OCI-LY3 (cell line): ENCODE results near the gene ZXDC.

Experiments
- H2AFZ ChIP-seq: fragments of 200-600, 300-600 bp; shearing (Covaris generic); 2 replicates; pipeline ENCODE4 v1.6.0; 2014; ENCODE audit warnings: antibody characterized with exemption, low read depth, low read length
- H3K27ac ChIP-seq: fragments of 200-600, 300-600 bp; sonication (generic); 2 replicates; pipeline ENCODE4 v1.5.1; 2014; ENCODE audit warnings: mild to moderate bottlenecking, low read length, moderate library complexity, mixed read lengths
- H3K27me3 ChIP-seq: fragments of 200-600, 300-600 bp; sonication (generic); 2 replicates; pipeline ENCODE4 v1.6.1; 2014; ENCODE audit warnings: low read depth, low read length, mixed read lengths
- H3K36me3 ChIP-seq: fragments of 200-600, 300-600 bp; sonication (generic); replicated peaks from 2 replicates; pipeline ENCODE3; 2014; ENCODE audit warnings: low read depth, low read length, mixed read lengths
- H3K4me1 ChIP-seq: fragments of 300-600, 200-600 bp; sonication (generic); 2 replicates; pipeline ENCODE4 v1.6.1; 2014; ENCODE audit warnings: low read length, mixed read lengths
- H3K4me2 ChIP-seq: fragments of 200-600, 300-600 bp; sonication (generic); 2 replicates; pipeline ENCODE4 v1.6.1; 2014; ENCODE audit warnings: low read length, mixed read lengths
- H3K4me3 ChIP-seq: fragments of 300-600, 200-600 bp; sonication (generic); 2 replicates; pipeline ENCODE4 v1.5.1; 2014; ENCODE audit warnings: antibody characterized with exemption, mild to moderate bottlenecking, low read length, moderate library complexity
- H3K79me2 ChIP-seq: fragments of 300-600, 200-600 bp; shearing (Covaris generic); 2 replicates; pipeline ENCODE4 v1.6.1; 2014; ENCODE audit warnings: mild to moderate bottlenecking, low read length, mixed read lengths
- H3K9ac ChIP-seq: fragments of 300-600, 200-600 bp; shearing (Covaris generic); 2 replicates; pipeline ENCODE4 v1.6.0; 2014; ENCODE audit warnings: mild to moderate bottlenecking, low read length, moderate library complexity
- H3K9me3 ChIP-seq: fragments of 200-600, 300-600 bp; shearing (Covaris generic); 2 replicates; pipeline ENCODE4 v1.6.1; 2014; ENCODE audit warnings: low read length, mixed read lengths; ENCODE audit not compliant: insufficient read depth
- H4K20me1 ChIP-seq: fragments of 200-600, 300-600 bp; sonication (generic); 2 replicates; pipeline ENCODE4 v1.6.1; 2016; ENCODE audit warnings: low read length, mixed read lengths; ENCODE audit not compliant: insufficient read depth
- EZH2phosphoT487 ChIP-seq: fragments of 200-600 bp; shearing (Covaris generic); IDR thresholded peaks from 2 replicates; pipeline ENCODE4 v1.6.1; 2018; ENCODE audit warnings: antibody characterized with exemption, mixed run types, low read depth
- TF ChIP-seq, protein P1 (sequence below): fragments of 200-600, 300-600 bp; sonication (generic); IDR thresholded peaks from 2 replicates; pipeline ENCODE4 v1.5.1; 2014; ENCODE audit warnings: antibody characterized with exemption, low read length, low read depth

The ZXDC gene

DNA sequence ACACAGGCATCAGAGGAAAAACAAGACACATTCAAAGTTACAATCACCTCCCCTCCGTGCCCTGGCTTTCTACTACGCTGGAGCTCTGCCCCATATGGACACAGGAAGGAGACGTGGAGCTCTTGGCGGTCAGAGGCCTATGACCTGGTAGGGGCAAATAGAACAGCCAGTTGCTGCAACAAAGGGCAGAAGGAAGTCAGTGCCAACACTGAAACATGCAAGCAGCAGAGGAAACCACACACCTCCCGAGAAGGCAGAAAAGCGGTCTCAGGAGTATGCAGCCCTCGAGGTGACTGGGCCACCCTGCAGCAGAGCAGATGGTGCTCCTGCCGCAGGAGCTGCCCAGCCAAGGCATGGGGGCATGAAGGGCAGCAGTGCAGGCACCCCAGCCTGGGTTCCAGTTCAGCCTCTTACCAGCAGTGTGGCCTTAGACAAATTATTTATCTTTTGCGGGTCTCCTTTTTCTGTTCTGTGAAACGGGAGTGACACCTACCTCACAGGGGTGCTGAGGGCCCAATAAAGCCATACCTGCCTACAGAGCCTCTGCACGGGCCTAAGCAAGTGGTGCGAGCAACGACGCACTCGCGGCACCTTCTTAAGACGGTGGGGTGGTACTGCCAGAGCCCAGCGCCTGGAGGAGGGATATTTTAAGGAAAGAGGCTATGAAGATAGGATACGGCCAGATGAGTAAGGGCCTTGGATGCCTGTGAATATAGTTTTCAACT, 8.6 kb downstream of the ZXDC start:
- Histone ChIP-seq H3K79me2 (peaks cover 26% of the 10 kb centered on the region), H4K20me1 (peaks cover 3% of the 10 kb centered on the region), H3K27me3 (no peaks in the 10 kb centered on the region), H3K4me1 (no peaks in the 10 kb centered on the region), H3K9ac (no peak overlapping the region), H3K36me3 (peaks cover 68% of the 10 kb centered on the region), H2AFZ (no peak overlapping the region), H3K4me2 (no peak overlapping the region), H3K9me3 (no peaks in the 10 kb centered on the region), H3K27ac (no peak overlapping the region), H3K4me3 (no peak overlapping the region)
- TF ChIP-seq, protein P1, sequence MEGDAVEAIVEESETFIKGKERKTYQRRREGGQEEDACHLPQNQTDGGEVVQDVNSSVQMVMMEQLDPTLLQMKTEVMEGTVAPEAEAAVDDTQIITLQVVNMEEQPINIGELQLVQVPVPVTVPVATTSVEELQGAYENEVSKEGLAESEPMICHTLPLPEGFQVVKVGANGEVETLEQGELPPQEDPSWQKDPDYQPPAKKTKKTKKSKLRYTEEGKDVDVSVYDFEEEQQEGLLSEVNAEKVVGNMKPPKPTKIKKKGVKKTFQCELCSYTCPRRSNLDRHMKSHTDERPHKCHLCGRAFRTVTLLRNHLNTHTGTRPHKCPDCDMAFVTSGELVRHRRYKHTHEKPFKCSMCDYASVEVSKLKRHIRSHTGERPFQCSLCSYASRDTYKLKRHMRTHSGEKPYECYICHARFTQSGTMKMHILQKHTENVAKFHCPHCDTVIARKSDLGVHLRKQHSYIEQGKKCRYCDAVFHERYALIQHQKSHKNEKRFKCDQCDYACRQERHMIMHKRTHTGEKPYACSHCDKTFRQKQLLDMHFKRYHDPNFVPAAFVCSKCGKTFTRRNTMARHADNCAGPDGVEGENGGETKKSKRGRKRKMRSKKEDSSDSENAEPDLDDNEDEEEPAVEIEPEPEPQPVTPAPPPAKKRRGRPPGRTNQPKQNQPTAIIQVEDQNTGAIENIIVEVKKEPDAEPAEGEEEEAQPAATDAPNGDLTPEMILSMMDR: no peak
- no peak for TF ChIP-seq EZH2phosphoT487

- no peak overlapping the region for H3K27ac ChIP-seq
- no peak overlapping the region for H3K4me2 ChIP-seq
- H2AFZ ChIP-seq: no peak overlapping the region
- H4K20me1 ChIP-seq: no peaks in the 10 kb centered on the region; the same call in 1 of the 2 replicates
- H3K36me3 ChIP-seq: peaks cover 70% of the 10 kb centered on the region
- no peak overlapping the region for H3K9ac ChIP-seq
- no peak overlapping the region for H3K4me3 ChIP-seq
- no peaks in the 10 kb centered on the region for H3K9me3 ChIP-seq
- peaks cover 18% of the 10 kb centered on the region; the same call in 1 of the 2 replicates for H3K79me2 ChIP-seq
- H3K27me3 ChIP-seq: no peaks in the 10 kb centered on the region
- no peaks in the 10 kb centered on the region for H3K4me1 ChIP-seq
- TF ChIP-seq EZH2phosphoT487: no peak
- TF ChIP-seq, protein P1: no peak
Observed at GRCh38 chr3:126465928-126466544, 9.7 kb downstream of the ZXDC start.

- Histone ChIP-seq H3K9ac (no peak overlapping the region), H3K27me3 (no peaks in the 10 kb centered on the region), H4K20me1 (no peaks in the 10 kb centered on the region; the same call in 1 of the 2 replicates), H3K4me3 (no peak overlapping the region), H3K79me2 (peaks cover 16% of the 10 kb centered on the region; the same call in 1 of the 2 replicates), H3K9me3 (no peaks in the 10 kb centered on the region), H3K4me2 (no peak overlapping the region), H3K4me1 (no peaks in the 10 kb centered on the region), H2AFZ (no peak overlapping the region), H3K27ac (no peak overlapping the region), H3K36me3 (peaks cover 69% of the 10 kb centered on the region)
- TF ChIP-seq EZH2phosphoT487: no peak
- TF ChIP-seq, protein P1: no peak
Observed at GRCh38 chr3:126464997-126465396, 10.7 kb downstream of the ZXDC start.

GRCh38 chr3:126464494-126464893, 11.2 kb downstream of the ZXDC start:
- Histone ChIP-seq H3K27me3 (no peaks in the 10 kb centered on the region), H3K9ac (no peak overlapping the region), H3K36me3 (peaks cover 65% of the 10 kb centered on the region), H3K4me1 (no peaks in the 10 kb centered on the region), H4K20me1 (no peaks in the 10 kb centered on the region; the same call in 1 of the 2 replicates), H2AFZ (no peak overlapping the region), H3K9me3 (no peaks in the 10 kb centered on the region), H3K4me3 (no peak overlapping the region), H3K79me2 (peaks cover 12% of the 10 kb centered on the region; the same call in 1 of the 2 replicates), H3K4me2 (no peak overlapping the region), H3K27ac (no peak overlapping the region)
- TF ChIP-seq, protein P1: no peak
- TF ChIP-seq EZH2phosphoT487: no peak
